Measurements from ENCODE around the gene C1RL.

GRCh38 chr12:7137908-7138307 lies 28.9 kb upstream of the C1RL start:
- TF ChIP-seq POLR2AphosphoS5 (IDR thresholded peaks at IDR 0.05): no peak
- no peak for TF ChIP-seq POLR2A (IDR thresholded peaks at IDR 0.05)
